Sigmoid colon (tissue), 7 donors: Measurements from ENCODE around the gene WNT6. TPM values are rescaled to one million over a fixed set of nuclear protein-coding genes. Genes with fewer than 3 reads are reported as not detected.
A peak's percentile ranks its signal among the peaks of the same experiment; 100 is the strongest.

Experiments
- DNase-seq: peaks from one replicate; pipeline ENCODE4 v3.0.0-alpha.2; 2019
- H3K27ac ChIP-seq, 4 donors: fragments of 200-600 bp; sonication (generic); one replicate each; pipeline ENCODE4 v1.5.1; 2016 to 2019; ENCODE audit warnings: mild to moderate bottlenecking in 1 of 4
- H3K27me3 ChIP-seq, 3 donors: fragments of 200-600 bp; sonication (generic); one replicate each; pipeline ENCODE4 v1.5.1; 2019; ENCODE audit warnings: mild to moderate bottlenecking in 1 of 3
- H3K36me3 ChIP-seq, 4 donors: fragments of 200-600 bp; sonication (generic); one replicate each; pipeline ENCODE4 v1.5.1; 2016 to 2019
- H3K4me1 ChIP-seq, 4 donors: fragments of 200-600 bp; sonication (generic); one replicate each; pipeline ENCODE4 v1.5.1; 2017 to 2019
- H3K4me3 ChIP-seq, 4 donors: fragments of 200-600 bp; sonication (generic); one replicate each; pipeline ENCODE4 v1.5.1; 2017 to 2019; ENCODE audit warnings: mild to moderate bottlenecking in 2 of 4, moderate library complexity in 1 of 4
- H3K9me3 ChIP-seq, 4 donors: fragments of 200-600 bp in 3 of 4; sonication (generic) in 3 of 4; one replicate each; pipeline versions ENCODE4 v1.5.1 to v1.6.1; 2013 to 2019
- CTCF ChIP-seq, 4 experiments: fragments of 450-650 bp in 3 of 4; fragments of 200-600 bp in 1 of 4; IDR thresholded peaks; one replicate each; pipeline ENCODE4 v1.5.1; 2016 to 2019; ENCODE audit warnings: antibody characterized with exemption in 4 of 4, mild to moderate bottlenecking in 3 of 4, moderate library complexity in 2 of 4
- EP300 ChIP-seq, 4 donors: sonication (generic); formaldehyde crosslinking; IDR thresholded peaks; one replicate each; pipeline ENCODE4 v1.6.1; 2017; ENCODE audit warnings: antibody characterized with exemption in 4 of 4
- POLR2A ChIP-seq, 2 donors: fragments of 450-650 bp; IDR thresholded peaks; one replicate each; pipeline ENCODE4 v1.6.1; 2016; ENCODE audit warnings: antibody characterized with exemption in 2 of 2, mild to moderate bottlenecking in 2 of 2, moderate library complexity in 2 of 2
- POLR2AphosphoS5 ChIP-seq, 4 donors: sonication (generic); formaldehyde crosslinking; IDR thresholded peaks; one replicate each; pipeline ENCODE4 v1.6.1; 2017; ENCODE audit warnings: antibody characterized with exemption in 4 of 4
- WGBS, 2 donors: extraction: QIAGEN DNeasy Blood & Tissue Kit; methylation state at CpG; one replicate each; pipeline ENCODE4 v1.1.7; 2013; 5-methylcytosine and 5-hydroxymethylcytosine counted together
- intact Hi-C: fragments of 100-400 bp; cut with DNase I; formaldehyde crosslinking; loops from one replicate; pipeline ENCODE4 v1.15.1; 2023
- polyA plus RNA-seq, 3 donors: library from polyadenylated mRNA; stranded (reverse); fragments of 200-250 nt; gene quantifications; one replicate each; pipeline ENCODE4 v1.2.3, GENCODE V29; 2013
- total RNA-seq, 4 donors: library from RNA; depleted of rRNA; stranded (reverse); fragments of >200 nt; gene quantifications; one replicate each; pipeline ENCODE4 v1.1.0, GENCODE V29; 2016
- donor health status: healthy with polysubstance abuse.
- donor health status: Bipolar disorder and iron deficiency.
- donor health status: healthy.

The WNT6 gene
- total and polyA plus RNA-seq, 7 donors = 1.5 to 3.9 (median 2.9) TPM; not detected in 2

- DNase-seq = no peak
- Histone ChIP-seq H3K4me3 (no peak overlapping the region), H3K9me3 (no peaks in the 10 kb centered on the region), H3K27me3 (peaks cover 43 to 98% (median 88%) of the 10 kb centered on the region in 3 donors), H3K27ac (no peak overlapping the region), H3K36me3 (no peaks in the 10 kb centered on the region), H3K4me1 (peaks cover 0 to 30% (median 27%) of the 10 kb centered on the region in 4 donors)
- intact Hi-C loops = no loop called here
- 10 to 11% methylated on average over 11 of the region's 11 CpGs for WGBS, 2 donors
- no peak for TF ChIP-seq EP300 (IDR thresholded peaks at IDR 0.05)
Observed at GRCh38 chr2:218879776-218880101, 20.1 kb downstream of the WNT6 start.

- Histone ChIP-seq H3K4me1 (peaks cover 0 to 30% (median 27%) of the 10 kb centered on the region in 4 donors), H3K27ac (no peak within 1 kb of the TSS), H3K9me3 (no peaks in the 10 kb centered on the region), H3K27me3 (peaks cover 42 to 93% (median 82%) of the 10 kb centered on the region in 3 donors), H3K4me3 (peak within 1 kb of the TSS in 3 of 4 donors; percentile 14 to 21 (median 20)), H3K36me3 (no peaks in the 10 kb centered on the region)
- TF ChIP-seq CTCF (IDR thresholded peaks at IDR 0.05) (no peak), POLR2A (IDR thresholded peaks at IDR 0.05) (no peak), POLR2AphosphoS5 (IDR thresholded peaks at IDR 0.05) (no peak), EP300 (IDR thresholded peaks at IDR 0.05) (no peak)
- 1 to 2% methylated on average over 57 to 58 of the region's 58 CpGs for WGBS, 2 donors
- DNase-seq = no peak
- intact Hi-C loops = no loop called here
Observed at GRCh38 chr2:218880102-218880858, 20.7 kb downstream of the WNT6 start, which contains the start of gene WNT10A. TSS of gene WNT10A (plus strand) at chr2:218880852. CDS start at chr2:218880996, 144 bp downstream.

GRCh38 chr2:218880859-218881594, 21.4 kb downstream of the WNT6 start:
- H3K27ac ChIP-seq = no peak overlapping the region
- H3K4me1 ChIP-seq = peaks cover 0 to 30% (median 27%) of the 10 kb centered on the region in 4 donors
- H3K27me3 ChIP-seq = peaks cover 42 to 85% (median 76%) of the 10 kb centered on the region in 3 donors
- intact Hi-C loops = no loop called here
- no peak for TF ChIP-seq EP300 (IDR thresholded peaks at IDR 0.05)
- no peak for TF ChIP-seq POLR2A (IDR thresholded peaks at IDR 0.05)
- no peak for TF ChIP-seq CTCF (IDR thresholded peaks at IDR 0.05)
- WGBS, 2 donors = 15 to 27% methylated on average over 24 of the region's 24 CpGs
- H3K9me3 ChIP-seq = no peaks in the 10 kb centered on the region
- no peaks in the 10 kb centered on the region for H3K36me3 ChIP-seq
- DNase-seq = no peak
- H3K4me3 ChIP-seq = peak overlapping the region in 2 of 4 donors; percentile 20 to 21

- H3K9me3 ChIP-seq = no peaks in the 10 kb centered on the region
- peaks cover 0 to 30% (median 27%) of the 10 kb centered on the region in 4 donors for H3K4me1 ChIP-seq
- DNase-seq = no peak
- H3K27me3 ChIP-seq = peaks cover 41 to 77% (median 70%) of the 10 kb centered on the region in 3 donors
- intact Hi-C loops = no loop called here
- H3K4me3 ChIP-seq = no peak overlapping the region
- 78 to 82% methylated on average over 13 of the region's 13 CpGs for WGBS, 2 donors
- no peaks in the 10 kb centered on the region for H3K36me3 ChIP-seq
- H3K27ac ChIP-seq = no peak overlapping the region
- no peak for TF ChIP-seq CTCF (IDR thresholded peaks at IDR 0.05)
- no peak for TF ChIP-seq POLR2AphosphoS5 (IDR thresholded peaks at IDR 0.05)
- TF ChIP-seq EP300 (IDR thresholded peaks at IDR 0.05) = no peak
- no peak for TF ChIP-seq POLR2A (IDR thresholded peaks at IDR 0.05)
Observed at GRCh38 chr2:218881744-218882460, 22.3 kb downstream of the WNT6 start.

GRCh38 chr2:218882461-218882816, 22.8 kb downstream of the WNT6 start:
- TF ChIP-seq CTCF (IDR thresholded peaks at IDR 0.05) (no peak), EP300 (IDR thresholded peaks at IDR 0.05) (no peak), POLR2AphosphoS5 (IDR thresholded peaks at IDR 0.05) (no peak), POLR2A (IDR thresholded peaks at IDR 0.05) (no peak)
- DNase-seq = no peak
- WGBS, 2 donors = 79 to 92% methylated on average over 1 of the region's 1 CpG
- intact Hi-C loops = no loop called here
- H3K27ac ChIP-seq = no peak overlapping the region
- no peaks in the 10 kb centered on the region for H3K36me3 ChIP-seq
- H3K9me3 ChIP-seq = no peaks in the 10 kb centered on the region
- H3K27me3 ChIP-seq = peaks cover 36 to 72% (median 66%) of the 10 kb centered on the region in 3 donors
- H3K4me1 ChIP-seq = peaks cover 0 to 30% (median 27%) of the 10 kb centered on the region in 4 donors
- H3K4me3 ChIP-seq = no peak overlapping the region
